Left cardiac atrium (tissue), 4 donors: ENCODE results near the gene SCN3B. TPM values are rescaled to one million over a fixed set of nuclear protein-coding genes. Genes with fewer than 3 reads are reported as not detected.

Experiments used
- ATAC-seq, 2 donors: fragments of 200-7000 bp; cut with Tn5 transposase; one replicate each; pipeline ENCODE4 v1.9.1; 2020; ENCODE audit warnings: mild to moderate bottlenecking in 2 of 2, moderate library complexity in 2 of 2
- DNase-seq: peaks from one replicate; pipeline ENCODE4 v3.0.0-alpha.2; 2020
- intact Hi-C, 2 donors: fragments of 100-400 bp; cut with DNase I; formaldehyde crosslinking; loops; one replicate each; pipeline versions ENCODE4 v1.14.1 to v1.15.1; 2022 to 2023
- long read RNA-seq: library from polyadenylated mRNA; unstranded; transcript quantifications from one replicate; pipeline ENCODE4 v2.0.0, GENCODE V29; 2021
- total RNA-seq, 2 donors: library from RNA; stranded (reverse); fragmentation: NEBNext Ultra II Directional; extraction: Animal tissue kit (Norgen Biotek cat#: 25700); gene quantifications; one replicate each; pipeline ENCODE4 v1.2.1, GENCODE V29; 2021
- donor health status: DM: no; HTN: yes; CAD: no.
- donor health status: DM: no; HTN: yes; CAD: no; lungs with severe emphysema.
- donor health status: DM: yes; HTN: yes; CAD: no.
- donor health status: Dilated cardiomyopathy.

Gene SCN3B, protein sequence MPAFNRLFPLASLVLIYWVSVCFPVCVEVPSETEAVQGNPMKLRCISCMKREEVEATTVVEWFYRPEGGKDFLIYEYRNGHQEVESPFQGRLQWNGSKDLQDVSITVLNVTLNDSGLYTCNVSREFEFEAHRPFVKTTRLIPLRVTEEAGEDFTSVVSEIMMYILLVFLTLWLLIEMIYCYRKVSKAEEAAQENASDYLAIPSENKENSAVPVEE
- 1 to 10 TPM; 1.2 TPM for total RNA-seq
- long read RNA-seq = 0 reads

DNA sequence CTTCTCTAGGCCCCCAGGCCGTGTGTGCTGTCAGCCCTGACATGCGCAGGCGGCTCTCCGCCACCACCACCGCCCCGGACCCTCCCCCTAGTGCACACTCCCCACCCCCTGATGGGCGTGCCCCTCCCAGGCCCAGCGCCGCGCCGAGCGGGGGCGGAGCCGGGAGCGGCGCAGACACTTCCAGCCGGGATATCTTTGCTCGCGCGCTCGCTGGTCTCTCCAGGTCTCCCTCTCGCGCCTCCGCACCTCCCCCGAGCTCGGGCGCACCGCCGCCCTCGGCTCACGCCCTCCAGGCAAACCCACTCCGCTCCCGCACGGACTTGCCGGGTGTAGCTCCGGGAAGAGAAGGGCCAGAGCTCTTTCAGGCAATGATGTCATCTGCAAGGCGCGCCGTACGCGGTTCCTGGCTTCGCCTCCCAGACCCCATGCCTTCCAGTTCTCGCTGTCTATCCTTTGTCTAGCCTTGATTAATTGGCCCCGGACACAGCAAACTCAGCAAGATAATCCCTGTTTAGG, at the start of gene SCN3B:
Gene SCN3B, minus strand, starts transcription at position 59 of the 516 bp plus-strand sequence. CDS start 823 bp downstream, outside the sequence.
- DNase-seq (peak; percentile 79), ATAC-seq (peak; percentile 96 to 100)
- intact Hi-C loops = no loop called here

DNA sequence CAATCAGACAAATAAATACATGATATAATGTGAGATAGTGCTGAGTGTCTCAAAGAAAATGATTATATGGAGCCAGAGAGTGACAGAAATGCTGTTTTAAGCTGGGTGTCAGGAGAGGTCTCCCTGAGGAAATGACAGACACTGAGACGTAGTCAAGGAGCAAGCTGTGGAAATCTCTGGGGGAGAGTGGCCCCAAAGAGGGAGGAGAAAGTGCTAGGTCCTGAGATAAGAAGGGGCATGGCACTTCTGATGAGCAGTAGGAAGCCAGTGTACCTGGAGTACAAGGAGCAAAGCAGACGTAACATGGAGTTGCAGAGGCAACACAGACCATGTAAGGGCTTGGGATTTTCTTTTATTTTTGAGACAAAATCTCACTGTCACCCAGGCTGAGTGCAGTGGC, 48.3 kb upstream of the SCN3B start:
- DNase-seq (no peak), ATAC-seq (no peak)
- intact Hi-C loops = no loop called here

DNA sequence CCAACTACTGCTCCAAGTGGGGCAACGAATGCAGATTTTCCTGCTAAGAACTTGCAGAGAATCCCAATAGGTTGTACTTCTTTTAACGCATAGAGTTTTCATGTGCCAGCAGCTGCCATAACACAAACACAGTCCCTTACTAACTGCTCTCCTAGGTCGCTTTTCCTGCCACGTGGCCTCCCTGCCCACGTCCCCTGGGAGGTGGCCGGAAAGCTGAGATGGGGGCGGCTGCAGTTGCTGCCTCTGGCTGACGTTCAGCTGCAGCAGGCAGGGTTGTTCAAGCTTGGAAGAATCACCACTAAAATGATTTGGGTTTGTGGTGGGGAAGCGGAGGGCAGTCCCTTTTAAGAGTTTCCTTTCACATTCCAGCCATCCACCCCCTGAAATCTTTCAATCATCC, 47.7 kb upstream of the SCN3B start:
- intact Hi-C loops = no loop called here
- no peak for ATAC-seq
- DNase-seq = peak; percentile 23

DNA sequence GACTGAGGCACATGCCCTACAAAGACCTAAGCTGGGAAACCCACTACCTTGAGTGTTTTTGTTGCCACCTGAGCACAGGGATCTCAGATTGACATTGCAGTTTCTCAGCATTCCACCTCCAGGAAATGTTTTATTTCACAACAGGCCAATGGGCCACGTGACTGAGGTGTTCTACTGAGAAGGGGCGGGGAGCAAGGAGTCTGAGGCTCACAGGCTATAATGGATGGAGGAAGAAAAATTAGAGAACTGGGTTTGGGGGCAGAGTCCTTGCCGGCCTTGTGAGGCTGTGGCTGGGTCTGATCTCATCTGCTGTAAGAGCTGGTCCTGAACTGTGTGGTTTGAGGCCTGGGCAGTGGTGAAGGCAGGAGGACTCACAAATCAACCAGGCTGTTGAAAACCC, 46.3 kb upstream of the SCN3B start:
- ATAC-seq = no peak
- intact Hi-C loops = no loop called here

DNA sequence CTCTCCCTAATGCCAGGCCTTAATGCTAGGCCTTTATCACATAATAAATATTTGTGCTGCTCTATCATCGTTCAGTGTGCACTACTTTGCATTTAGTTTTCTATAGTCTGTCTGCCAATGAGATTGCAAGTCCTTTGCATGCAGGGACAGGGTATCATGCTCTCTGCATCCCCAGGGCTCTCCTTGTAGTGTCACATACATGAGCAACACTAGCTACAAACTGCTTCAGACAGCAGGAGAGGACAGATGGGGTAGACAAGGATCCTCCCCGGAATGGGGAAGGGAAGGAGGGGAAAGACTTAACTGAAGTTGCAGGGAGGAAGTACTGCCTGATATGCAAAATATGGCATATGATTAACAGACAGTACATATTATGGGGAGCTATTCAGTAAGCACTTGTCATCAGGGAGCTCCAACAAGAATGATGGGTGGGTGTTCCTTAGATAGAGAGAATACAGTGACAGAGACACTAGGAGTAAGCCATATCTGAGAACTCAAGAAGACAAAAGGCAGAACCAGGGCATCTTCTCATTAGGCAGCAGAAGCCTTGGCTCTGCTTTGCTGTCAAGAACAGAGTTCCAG, 44.2 kb upstream of the SCN3B start:
- intact Hi-C loops = no loop called here
- ATAC-seq = no peak
- no peak for DNase-seq

More for the DNA sequence above, 46.3 kb upstream of the SCN3B start:
- DNase-seq = no peak

DNA sequence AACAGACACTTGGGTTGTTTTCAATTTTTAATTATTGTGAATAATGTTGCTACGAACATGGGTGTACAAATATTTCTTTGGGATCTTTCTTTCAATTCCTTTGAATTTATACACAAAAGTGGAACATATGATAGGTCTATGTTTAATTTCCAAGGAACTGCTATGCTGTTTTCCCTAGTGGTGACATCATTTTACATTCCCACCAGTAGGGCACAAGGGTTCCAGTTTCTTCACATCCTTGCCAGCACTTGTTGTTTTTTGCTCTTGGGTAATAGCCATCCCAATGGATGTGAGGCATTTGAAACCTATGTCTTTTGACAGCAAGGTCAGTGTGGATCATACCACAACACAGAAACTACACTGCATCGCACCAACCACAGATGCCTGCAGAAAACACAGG, 41.8 kb upstream of the SCN3B start:
- intact Hi-C loops = no loop called here
- ATAC-seq = no peak

DNA sequence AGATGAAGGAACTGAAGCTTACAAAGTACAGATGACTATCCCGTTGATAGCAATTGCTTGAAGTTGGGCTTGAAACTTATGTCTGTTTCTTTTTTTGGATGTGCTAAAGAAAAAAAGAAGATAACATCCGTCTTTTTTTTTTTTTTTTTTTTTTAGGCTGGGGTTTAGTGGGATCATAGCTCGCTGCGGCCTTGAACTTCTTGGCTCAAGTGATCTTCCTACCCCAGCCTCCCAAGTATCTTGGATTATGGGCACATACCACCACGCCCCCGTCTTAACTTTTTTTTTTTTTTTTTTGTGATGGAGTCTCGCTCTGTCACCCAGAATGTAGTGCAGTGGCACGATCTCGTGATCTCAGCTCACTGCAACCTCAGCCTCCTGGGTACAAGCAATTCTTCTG, 40.8 kb upstream of the SCN3B start:
- DNase-seq = no peak
- intact Hi-C loops = no loop called here
- ATAC-seq = no peak

More for the DNA sequence above, 41.8 kb upstream of the SCN3B start:
- DNase-seq = no peak

DNA sequence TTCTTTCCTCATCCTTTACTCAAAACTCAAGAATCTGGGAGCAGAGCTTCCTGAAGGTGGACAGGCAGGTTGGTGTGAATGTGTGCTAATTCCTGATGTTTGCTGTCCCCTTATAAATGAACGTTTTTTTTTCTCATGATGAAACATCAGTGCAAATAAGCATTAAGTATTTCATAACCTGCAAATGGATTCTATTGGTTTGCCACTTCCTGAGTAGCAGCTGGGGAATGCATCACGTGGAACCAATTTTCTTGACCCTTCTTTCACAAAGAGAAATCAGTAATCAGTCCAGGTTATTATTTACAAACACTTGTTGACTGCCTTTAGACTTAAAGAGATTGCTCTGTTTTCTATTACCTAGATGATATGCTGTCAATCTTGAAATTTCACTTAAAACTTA, 40.1 kb upstream of the SCN3B start:
- ATAC-seq = no peak

DNA sequence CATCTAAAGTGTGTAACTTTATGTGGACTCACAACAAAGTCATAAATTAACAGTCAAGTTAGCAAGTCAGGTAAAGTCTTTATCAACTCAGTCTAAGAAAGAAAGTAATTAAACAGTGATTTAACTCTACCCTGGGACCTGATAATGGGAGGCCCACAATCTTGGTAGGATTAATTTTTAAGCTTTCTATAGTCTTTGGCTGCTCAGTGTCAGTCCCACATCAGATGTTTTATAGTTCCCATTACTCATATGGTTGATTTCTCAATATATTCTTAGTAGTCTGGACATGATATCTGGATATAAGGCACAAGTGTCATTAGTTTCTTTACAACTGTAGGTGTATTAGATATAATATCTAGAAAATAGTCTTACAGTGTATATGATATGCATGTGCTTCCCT, 38.5 kb upstream of the SCN3B start:
- DNase-seq (no peak), ATAC-seq (no peak)
- intact Hi-C loops = no loop called here

More for the DNA sequence above, 40.1 kb upstream of the SCN3B start:
- DNase-seq = no peak
- intact Hi-C loops = no loop called here

DNA sequence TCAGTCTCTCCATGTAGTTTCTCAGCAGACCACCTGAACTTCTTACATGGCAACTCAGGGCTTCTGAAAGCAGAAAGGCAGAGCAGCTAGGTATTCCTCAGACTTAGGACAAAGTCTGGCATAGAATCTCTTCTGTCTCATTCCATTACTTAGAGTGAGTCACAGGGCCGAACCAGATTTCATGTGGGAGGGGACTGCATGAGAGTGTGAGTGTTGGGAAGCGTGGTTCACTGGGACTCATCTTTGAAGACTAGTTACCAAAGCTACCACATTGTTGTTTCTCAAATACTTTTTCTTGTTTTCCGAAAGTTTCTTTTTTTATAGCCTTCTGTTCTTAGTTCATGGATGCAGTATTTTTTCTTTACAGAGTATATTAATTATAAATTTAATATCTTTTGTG, 36.1 kb upstream of the SCN3B start:
- intact Hi-C loops = no loop called here
- ATAC-seq (no peak), DNase-seq (no peak)

DNA sequence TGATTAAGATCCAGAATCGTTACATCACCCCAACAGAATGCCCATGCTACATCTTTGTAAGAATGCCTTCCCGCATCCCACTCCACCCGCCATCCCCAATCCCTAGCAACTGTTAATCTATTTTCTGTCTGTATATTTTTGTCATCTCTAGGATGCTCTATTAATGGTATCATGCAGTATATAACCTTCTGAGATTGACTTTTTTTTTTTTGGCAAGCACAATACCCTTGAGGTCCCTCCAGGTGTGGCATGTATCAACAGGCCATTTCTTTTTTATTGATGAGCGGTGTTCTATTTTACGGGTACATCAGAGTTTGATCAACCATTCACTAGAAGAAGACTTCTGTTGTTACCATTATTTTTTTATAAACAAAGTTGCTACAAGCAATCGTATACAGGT, 30.2 kb upstream of the SCN3B start:
- intact Hi-C loops = no loop called here
- ATAC-seq = no peak
- no peak for DNase-seq

DNA sequence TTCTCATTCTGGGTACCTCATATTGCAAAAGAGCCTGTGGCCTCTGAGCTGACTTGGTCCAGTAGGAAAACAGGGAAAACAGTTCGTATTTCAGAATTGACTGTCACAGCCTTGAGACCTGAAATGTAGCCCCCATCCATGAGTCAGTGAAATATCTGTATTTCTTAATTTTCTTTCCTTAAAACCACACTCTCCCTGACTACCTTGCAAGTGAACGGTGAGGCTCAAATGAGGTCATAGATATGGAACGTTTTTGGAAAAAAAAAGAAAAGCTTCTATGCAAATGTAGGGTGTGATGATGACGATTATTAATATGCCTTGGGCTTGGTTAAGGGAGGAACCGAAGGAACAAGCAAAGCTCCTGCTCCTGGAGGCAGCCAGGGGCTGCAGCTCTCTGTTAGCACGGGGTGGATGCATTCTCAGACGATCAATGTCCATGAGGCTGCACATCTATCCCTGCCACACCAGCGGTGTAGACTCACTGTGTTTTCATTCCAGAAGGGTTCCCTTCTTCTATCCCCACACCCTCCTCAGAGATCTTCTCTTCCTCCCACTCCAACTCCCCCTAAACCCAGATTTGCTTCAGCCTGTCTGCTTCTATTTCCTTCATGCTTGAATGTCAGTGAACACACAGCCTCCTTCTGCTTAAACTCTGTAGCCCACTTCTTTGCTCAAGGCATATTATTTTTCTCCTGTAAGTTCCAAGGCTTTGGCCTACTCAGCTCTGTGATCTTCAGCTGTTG, 29.2 kb upstream of the SCN3B start:
- ATAC-seq (no peak), DNase-seq (no peak)
- intact Hi-C loops = no loop called here

DNA sequence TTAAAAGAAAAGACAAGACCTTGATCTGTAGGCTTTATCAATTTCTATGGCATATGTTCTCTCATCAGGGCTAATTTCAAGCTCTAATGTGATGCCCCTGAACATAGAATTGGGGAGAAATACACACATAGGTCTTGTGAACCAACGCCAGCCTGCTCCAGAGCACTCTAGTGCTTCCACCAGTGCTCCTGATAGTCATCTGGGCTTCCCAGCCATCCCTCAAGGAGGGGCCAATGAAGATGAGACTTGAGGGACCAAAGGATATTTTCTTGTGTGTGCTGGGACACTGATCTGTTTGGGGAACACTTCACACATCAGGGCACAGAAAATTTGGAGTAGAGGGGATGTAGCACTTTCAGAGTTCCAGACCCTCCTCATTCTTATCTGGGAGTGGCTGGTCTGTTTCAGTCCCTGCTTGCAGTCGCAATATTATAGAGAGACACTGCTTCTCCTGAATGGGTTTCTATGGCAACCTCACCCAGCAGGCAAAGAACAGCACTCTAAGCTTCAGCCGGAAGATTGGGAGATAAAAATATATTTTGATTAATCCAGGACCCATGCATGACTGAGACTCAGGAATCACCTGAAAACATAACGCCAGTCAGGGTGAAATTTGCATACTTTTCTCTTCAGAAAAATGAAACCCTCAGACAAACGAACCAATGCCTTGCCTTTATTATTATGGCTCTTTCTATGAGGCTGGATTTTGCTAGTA, 28.4 kb upstream of the SCN3B start:
- ATAC-seq (no peak), DNase-seq (no peak)
- intact Hi-C loops = no loop called here

DNA sequence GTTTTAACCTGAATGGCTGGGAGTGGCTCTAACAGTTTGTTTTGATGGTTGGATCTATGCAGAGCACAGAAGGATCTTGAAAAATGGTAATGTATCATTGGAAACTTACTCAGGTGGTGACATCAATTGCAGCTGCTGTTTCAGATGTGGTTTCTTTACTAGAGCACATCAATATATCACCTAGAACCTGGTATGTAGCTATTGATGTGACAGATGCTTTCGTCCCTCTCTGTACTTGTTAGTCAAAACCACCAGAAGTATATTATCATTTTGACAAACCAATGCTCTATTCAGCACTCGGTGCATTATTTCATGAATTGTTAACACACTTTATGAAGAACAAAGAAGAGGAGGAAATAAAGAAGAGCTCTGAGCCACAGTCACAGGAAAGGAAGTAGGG, 26.6 kb upstream of the SCN3B start:
- no peak for ATAC-seq
- intact Hi-C loops = no loop called here

DNA sequence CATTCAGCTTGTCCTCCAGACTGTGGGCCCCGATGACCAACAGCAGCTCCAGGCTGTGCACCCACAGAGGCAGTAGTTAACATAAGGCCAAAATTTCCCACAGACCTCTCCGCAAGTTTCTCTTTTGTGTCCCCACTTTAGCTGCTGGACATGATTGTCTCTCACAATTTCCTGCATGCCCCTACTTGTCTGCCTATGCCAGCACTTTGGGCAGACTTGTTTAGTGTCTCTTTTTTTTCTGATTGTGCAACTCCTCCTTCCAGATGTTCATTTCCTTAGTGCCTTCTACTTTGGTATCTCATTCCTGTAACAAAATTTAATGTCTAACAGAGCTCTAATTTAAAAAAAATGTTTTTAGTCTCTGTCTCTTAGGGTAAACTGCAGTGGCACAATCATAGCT, 23.8 kb upstream of the SCN3B start:
- DNase-seq = no peak

More for the DNA sequence above, 26.6 kb upstream of the SCN3B start:
- DNase-seq = no peak

DNA sequence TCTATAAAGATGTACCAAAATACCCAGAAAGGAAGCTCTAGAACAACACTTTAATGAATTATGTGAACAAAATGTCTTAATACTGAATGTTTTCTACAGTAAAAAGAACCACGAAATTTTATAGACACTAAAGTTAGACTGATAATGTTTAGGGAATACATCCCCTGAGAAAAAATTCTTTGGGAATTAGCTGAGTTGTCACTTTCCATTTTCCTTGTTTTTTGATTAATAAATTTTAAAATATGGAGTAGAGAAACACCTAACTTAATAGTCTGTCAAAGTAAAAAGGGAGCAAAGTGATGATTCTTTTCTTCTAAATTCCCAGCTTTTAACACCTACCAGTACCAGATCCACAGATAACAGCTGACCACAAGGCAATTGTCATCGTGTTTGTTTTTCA, 23.1 kb upstream of the SCN3B start:
- intact Hi-C loops = no loop called here
- ATAC-seq (no peak), DNase-seq (no peak)

More for the DNA sequence above, 23.8 kb upstream of the SCN3B start:
- ATAC-seq = no peak
- intact Hi-C loops = no loop called here

DNA sequence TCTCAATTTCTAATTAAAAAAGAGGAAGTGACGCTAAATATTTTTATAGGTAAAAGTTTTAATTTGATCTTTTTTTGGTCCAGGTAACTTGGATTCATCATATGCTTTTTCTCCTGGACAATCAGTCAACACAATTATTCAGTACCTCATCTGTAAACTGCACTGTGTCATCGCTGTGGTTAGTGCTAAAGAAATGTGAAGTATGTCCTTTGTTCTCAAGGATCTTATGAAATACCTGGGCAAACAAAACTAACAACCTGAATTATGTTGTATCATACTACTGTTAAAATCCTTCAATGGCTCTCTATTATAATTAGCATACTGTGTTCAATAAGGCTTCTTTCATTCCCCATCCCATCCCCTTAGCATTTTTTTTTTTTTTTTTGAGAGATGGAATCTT, 19.9 kb upstream of the SCN3B start:
- no peak for DNase-seq
- intact Hi-C loops = no loop called here
- ATAC-seq = no peak

DNA sequence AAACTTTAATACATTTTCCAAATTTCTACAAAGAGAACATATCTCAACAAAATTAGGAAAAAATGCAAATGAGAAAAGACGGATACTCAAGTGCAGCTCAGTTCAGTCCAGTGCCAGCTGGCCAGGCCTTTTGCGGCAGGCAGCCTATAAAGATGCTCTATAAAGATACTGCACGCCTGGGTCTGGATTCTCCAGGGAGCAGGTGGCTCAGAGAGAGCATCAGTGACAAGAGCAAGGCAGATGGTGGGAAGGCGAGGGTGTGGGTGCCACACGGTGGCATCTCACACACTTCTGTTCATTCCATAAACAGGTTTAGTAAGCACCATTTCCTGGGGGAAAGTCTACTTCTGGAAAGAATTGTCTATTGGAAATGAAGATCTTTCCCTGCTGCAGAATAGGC, 18.1 kb upstream of the SCN3B start:
- intact Hi-C loops = no loop called here
- no peak for ATAC-seq
- no peak for DNase-seq

DNA sequence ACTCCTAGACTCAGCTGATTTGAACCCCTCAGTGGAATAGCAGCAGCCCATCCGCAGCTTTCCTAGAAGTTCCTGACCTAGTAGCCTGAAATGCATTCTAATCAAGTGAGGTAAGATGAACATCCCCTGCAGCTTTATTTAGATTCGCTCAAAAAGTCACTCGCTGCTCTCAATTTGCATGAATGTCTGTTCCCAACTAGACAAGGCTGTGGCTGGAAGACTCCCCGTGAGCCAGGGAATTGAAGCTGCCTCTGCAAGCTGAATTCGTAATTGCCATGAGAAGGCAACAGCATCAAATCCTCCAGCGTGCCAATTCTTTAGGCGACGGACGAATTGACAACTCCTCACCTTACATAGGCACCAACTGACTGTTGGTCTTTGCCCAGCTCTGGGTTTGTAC, 17.1 kb upstream of the SCN3B start:
- intact Hi-C loops = no loop called here

DNA sequence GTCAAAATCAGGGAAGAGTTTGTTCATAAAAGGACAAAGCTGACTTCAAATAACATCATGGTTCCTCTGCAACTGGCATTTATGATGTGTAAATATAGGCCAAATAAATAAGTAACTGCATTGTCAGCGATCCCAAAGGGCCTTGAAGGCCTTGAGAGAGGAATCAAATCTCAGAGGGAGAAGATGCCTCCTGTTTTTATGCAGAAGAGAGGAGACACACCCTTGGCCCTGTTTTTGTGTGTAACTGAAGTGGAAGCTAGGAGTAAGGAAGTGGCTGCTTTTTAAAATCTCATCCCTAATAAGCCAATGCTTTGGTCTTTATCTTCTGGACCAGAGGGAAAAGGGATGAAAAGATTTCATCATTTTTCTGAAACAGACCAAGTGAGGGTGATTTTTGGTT, 15.7 kb upstream of the SCN3B start:
- no peak for ATAC-seq
- no peak for DNase-seq
- intact Hi-C loops = no loop called here

More for the DNA sequence above, 17.1 kb upstream of the SCN3B start:
- no peak for DNase-seq
- no peak for ATAC-seq
